IMR-90 (cell line): ENCODE results near the gene INIP. TPM values are rescaled to one million over a fixed set of nuclear protein-coding genes. Genes with fewer than 3 reads are reported as not detected.
A peak's percentile ranks its signal among the peaks of the same experiment; 100 is the strongest.

ENCODE experiments used
- ATAC-seq: fragments of 200-7000 bp; cut with Tn5 transposase; 2 replicates; pipeline ENCODE4 v1.9.1; 2020; ENCODE audit warnings: low read depth, mild to moderate bottlenecking, moderate library complexity
- BruUV-seq: library from RNA; stranded (reverse); fragments of 400-500 nt; replicated peaks from 2 replicates; lab custom pipeline; 2021; lab: Mats Ljungman, UMichigan
- CTCF ChIA-PET: fragments of 300-600 bp; formaldehyde crosslinking; extraction: SDS; loops from one replicate; lab custom pipeline; 2021; ENCODE audit warnings: antibody characterized with exemption; lab: Yijun Ruan, JAX
- POLR2A ChIA-PET: fragments of 300-600 bp; sonication (Branson Sonifier 250); formaldehyde crosslinking; loops from one replicate; lab custom pipeline; 2022; ENCODE audit warnings: antibody characterized with exemption; ENCODE audit not compliant: unreplicated experiment; lab: Charles Lee
- DNase-seq: peaks from one replicate; pipeline ENCODE4 v3.0.0; 2013
- H2AFZ ChIP-seq: replicated peaks from 2 replicates; pipeline ENCODE3; 2013; ENCODE audit warnings: low read length, mild to moderate bottlenecking; ENCODE audit not compliant: poor library complexity
- H2AK5ac ChIP-seq: 2 replicates; pipeline ENCODE4 v1.6.1; 2013; ENCODE audit warnings: low read depth, low read length, inconsistent platforms
- H2AK9ac ChIP-seq: replicated peaks from 2 replicates; pipeline ENCODE3; 2013; ENCODE audit warnings: mild to moderate bottlenecking, low read depth, low read length, moderate library complexity; ENCODE audit not compliant: poor library complexity
- H2BK120ac ChIP-seq: 2 replicates; pipeline ENCODE4 v1.6.1; 2013; ENCODE audit warnings: low read depth, low read length, inconsistent platforms
- H2BK15ac ChIP-seq: 3 replicates; pipeline ENCODE4 v1.6.1; 2013; ENCODE audit warnings: low read depth, low read length, inconsistent platforms
- H2BK20ac ChIP-seq: 2 replicates; pipeline ENCODE4 v1.6.1; 2013; ENCODE audit warnings: low read depth, mild to moderate bottlenecking, inconsistent platforms, low read length, moderate library complexity
- H2BK5ac ChIP-seq: 2 replicates; pipeline ENCODE4 v1.6.1; 2013; ENCODE audit warnings: mild to moderate bottlenecking, low read depth, low read length, inconsistent platforms; ENCODE audit not compliant: poor library complexity, severe bottlenecking
- H3K14ac ChIP-seq: replicated peaks from 2 replicates; pipeline ENCODE4 v1.6.1; 2013; ENCODE audit warnings: low read depth, low read length, inconsistent platforms
- H3K18ac ChIP-seq: 2 replicates; pipeline ENCODE4 v1.6.1; 2013; ENCODE audit warnings: low read depth, low read length, control low read depth
- H3K23ac ChIP-seq: 2 replicates; pipeline ENCODE4 v1.6.1; 2013; ENCODE audit warnings: low read depth, low read length, inconsistent platforms
- H3K27ac ChIP-seq: 2 replicates; pipeline ENCODE4 v1.5.1; 2013; ENCODE audit warnings: mild to moderate bottlenecking, control low read depth, low read length; ENCODE audit not compliant: insufficient read depth
- H3K27me3 ChIP-seq: 2 replicates; pipeline ENCODE4 v1.6.1; 2013; ENCODE audit warnings: low read length; ENCODE audit not compliant: control insufficient read depth, insufficient read depth
- H3K36me3 ChIP-seq: 2 replicates; pipeline ENCODE4 v1.6.1; 2013; ENCODE audit warnings: low read length, mixed read lengths; ENCODE audit not compliant: control insufficient read depth, insufficient read depth
- H3K4ac ChIP-seq: 2 replicates; pipeline ENCODE4 v1.6.1; 2013; ENCODE audit warnings: low read depth, low read length, inconsistent platforms
- H3K4me1 ChIP-seq: 2 replicates; pipeline ENCODE4 v1.6.1; 2013; ENCODE audit warnings: low read length, mixed read lengths; ENCODE audit not compliant: control insufficient read depth, insufficient read depth
- H3K4me2 ChIP-seq: 2 replicates; pipeline ENCODE4 v1.6.1; 2013; ENCODE audit warnings: low read depth, mild to moderate bottlenecking, control low read depth, low read length, moderate library complexity
- H3K4me3 ChIP-seq: 2 replicates; pipeline ENCODE4 v1.5.1; 2013; ENCODE audit warnings: low read depth, mild to moderate bottlenecking, control low read depth, low read length, moderate library complexity; ENCODE audit not compliant: insufficient read depth
- H3K56ac ChIP-seq: 2 replicates; pipeline ENCODE4 v1.6.1; 2013; ENCODE audit warnings: low read length, inconsistent platforms; ENCODE audit not compliant: insufficient read depth; ENCODE audit errors: extremely low read depth
- H3K79me1 ChIP-seq, 2 experiments: 2 replicates each; pipeline ENCODE4 v1.6.1; 2013; ENCODE audit warnings: low read length in 2 of 2, inconsistent platforms in 1 of 2, low read depth in 1 of 2
- H3K9ac ChIP-seq: 2 replicates; pipeline ENCODE4 v1.6.1; 2013; ENCODE audit warnings: low read depth, low read length, control low read depth
- H3K9me1 ChIP-seq: 2 replicates; pipeline ENCODE4 v1.6.1; 2013; ENCODE audit warnings: low read length, inconsistent platforms; ENCODE audit not compliant: insufficient read depth
- H3K9me3 ChIP-seq: 2 replicates; pipeline ENCODE4 v1.6.1; 2013; ENCODE audit warnings: low read length; ENCODE audit not compliant: control insufficient read depth, insufficient read depth
- H4K20me1 ChIP-seq: 2 replicates; pipeline ENCODE4 v1.6.1; 2013; ENCODE audit warnings: low read length, inconsistent platforms; ENCODE audit not compliant: insufficient read depth
- H4K5ac ChIP-seq: 2 replicates; pipeline ENCODE4 v1.6.1; 2013; ENCODE audit warnings: mild to moderate bottlenecking, low read depth, low read length, control low read depth
- H4K8ac ChIP-seq, 2 experiments: 2 replicates each; pipeline ENCODE4 v1.6.1; 2013; ENCODE audit warnings: low read depth in 2 of 2, low read length in 2 of 2, control low read depth in 1 of 2, inconsistent platforms in 1 of 2
- H4K91ac ChIP-seq: 2 replicates; pipeline ENCODE4 v1.6.1; 2013; ENCODE audit warnings: low read depth, low read length, inconsistent platforms; ENCODE audit not compliant: insufficient read depth
- CEBPB ChIP-seq: IDR thresholded peaks from 2 replicates; pipeline ENCODE4 v1.6.1; 2012; ENCODE audit warnings: low read depth, low read length, improper control_type of control experiment
- CHD1 ChIP-seq: IDR thresholded peaks from 2 replicates; pipeline ENCODE4 v1.6.1; 2012; ENCODE audit warnings: low read depth, low read length, improper control_type of control experiment
- ELK1 ChIP-seq: fragments of 150-350 bp; IDR thresholded peaks from 2 replicates; pipeline ENCODE4 v1.6.1; 2016; ENCODE audit warnings: low read depth, mild to moderate bottlenecking, low read length, moderate library complexity, borderline replicate concordance
- FOS ChIP-seq: fragments of 150-350 bp; IDR thresholded peaks from 2 replicates; pipeline ENCODE4 v1.6.1; 2016; ENCODE audit warnings: low read depth, low read length
- MAFK ChIP-seq: IDR thresholded peaks from 2 replicates; pipeline ENCODE4 v1.6.1; 2012; ENCODE audit warnings: low read depth, low read length, improper control_type of control experiment
- MAZ ChIP-seq: IDR thresholded peaks from 2 replicates; pipeline ENCODE4 v1.6.1; 2012; ENCODE audit warnings: low read depth, mild to moderate bottlenecking, low read length, improper control_type of control experiment, moderate library complexity, borderline replicate concordance
- NFE2L2 ChIP-seq: fragments of 150-350 bp; IDR thresholded peaks from 2 replicates; pipeline ENCODE4 v1.6.1; 2016; ENCODE audit warnings: low read depth, mild to moderate bottlenecking, low read length
- POLR2A ChIP-seq: IDR thresholded peaks from 2 replicates; pipeline ENCODE4 v1.6.1; 2012; ENCODE audit warnings: mild to moderate bottlenecking, low read depth, low read length
- RAD21 ChIP-seq: IDR thresholded peaks from 2 replicates; pipeline ENCODE4 v1.6.1; 2012; ENCODE audit warnings: low read length, improper control_type of control experiment
- RFX5 ChIP-seq: IDR thresholded peaks from 2 replicates; pipeline ENCODE4 v1.8.0; 2012; ENCODE audit warnings: low read depth, mild to moderate bottlenecking, low read length, moderate library complexity
- SMC3 ChIP-seq: fragments of 150-350 bp; IDR thresholded peaks from 2 replicates; pipeline ENCODE4 v1.6.1; 2016; ENCODE audit warnings: low read depth, mild to moderate bottlenecking, antibody characterized with exemption, low read length, moderate library complexity
- WGBS, 2 experiments: methylation state at CpG; one replicate each; pipeline versions ENCODE4 v1.1.5 to v1.1.7; 2013; ENCODE audit warnings: missing lambda C conversion rate in 2 of 2; ENCODE audit not compliant: insufficient read length in 1 of 2; ENCODE audit errors: extremely low coverage in 2 of 2; 5-methylcytosine and 5-hydroxymethylcytosine counted together
- dilution Hi-C: fragments of 300-500 bp; cut with HindIII; formaldehyde crosslinking; loops from one replicate; pipeline ENCODE4 v1.14.3; 2018; ENCODE audit warnings: low sequenced_read_pairs; ENCODE audit not compliant: unreplicated experiment
- in situ Hi-C: fragments of 300-500 bp; cut with MboI; formaldehyde crosslinking; loops from 3 replicates; pipeline ENCODE4 v1.14.3; 2019; ENCODE audit warnings: low sequenced_read_pairs, inconsistent platforms, mixed read lengths
- intact Hi-C: fragments of 100-400 bp; cut with micrococcal nuclease; formaldehyde crosslinking; loops from 2 replicates; pipeline ENCODE4 v1.10.0; 2022
- polyA plus RNA-seq, 3 experiments: library from polyadenylated mRNA; depleted of rRNA; stranded (reverse); fragments of >200 nt; gene quantifications; 2 replicates each; pipeline ENCODE4 v1.2.3, GENCODE V29; 2012; ENCODE audit warnings: low replicate concordance in 1 of 3
- total RNA-seq: library from RNA; depleted of rRNA; stranded (reverse); fragments of >200 nt; gene quantifications from 2 replicates; pipeline ENCODE4 v1.2.3, GENCODE V29; 2012
- TF ChIP-seq, protein P1 (sequence below): conservative IDR thresholded peaks from 2 replicates; pipeline ENCODE4 v1.5.1; 2012; ENCODE audit warnings: mild to moderate bottlenecking, low read depth, low read length, improper control_type of control experiment
- TF ChIP-seq, protein P2 (sequence below): fragments of 150-350 bp; IDR thresholded peaks from 2 replicates; pipeline ENCODE4 v1.6.1; 2017; ENCODE audit warnings: mild to moderate bottlenecking, antibody characterized with exemption, low read length, low read depth

INIP gene
- total and polyA plus RNA-seq, 2 of the 4 experiments (the other 2 are of a cell fraction), result 11.1 to 15.4 TPM

DNA sequence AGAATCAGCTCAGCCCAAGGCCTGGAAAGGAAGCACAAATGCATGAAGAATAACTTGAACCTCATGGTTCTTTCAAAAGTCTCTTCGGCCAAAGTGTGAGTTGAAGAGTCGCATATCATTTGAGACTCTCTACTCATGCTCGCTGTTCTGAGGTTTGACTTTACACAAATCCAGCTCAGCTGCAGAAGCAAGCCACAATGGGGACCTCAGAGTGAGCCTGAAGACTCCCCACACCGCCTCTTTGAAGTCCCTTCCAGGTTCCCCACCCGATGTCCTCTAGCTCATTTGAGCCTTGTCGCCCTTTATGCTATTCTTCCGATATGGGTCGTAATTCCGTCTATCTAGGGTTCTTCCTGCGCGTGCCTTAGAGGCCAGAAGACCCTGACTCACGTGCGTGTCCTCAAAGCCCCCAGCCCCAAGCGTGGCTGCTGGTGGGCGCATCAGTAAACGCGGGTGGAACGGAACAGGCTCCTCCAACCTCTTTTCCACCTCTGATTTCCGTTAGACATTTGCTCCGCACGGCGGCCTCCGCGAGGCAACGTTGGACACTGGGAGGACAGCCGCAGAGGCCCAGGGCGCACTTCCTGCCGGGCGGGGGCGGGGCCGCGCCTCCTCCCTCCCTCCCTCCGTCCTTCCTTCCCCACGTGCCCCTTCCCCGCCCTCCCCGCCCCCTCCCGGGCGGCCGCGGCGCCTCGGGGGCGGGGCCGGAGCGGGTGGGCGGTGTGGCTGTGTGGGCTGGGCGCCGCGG lies 32.3 kb upstream of the INIP start, which contains the start of gene SNX30 (continued):
- TF ChIP-seq MAZ (peak; percentile 97), CEBPB (no peak)

GRCh38 chr9:112747094-112747493 lies 29.2 kb upstream of the INIP start:
- H2BK120ac ChIP-seq, result no peak overlapping the region
- no peak overlapping the region for H2BK15ac ChIP-seq
- H2AK5ac ChIP-seq, result no peak overlapping the region
- H2BK5ac ChIP-seq, result no peak overlapping the region
- DNase-seq (no peak), ATAC-seq (no peak)
- H3K14ac ChIP-seq, result no peak overlapping the region
- dilution Hi-C loops (no loop called here), intact Hi-C loops (no loop called here), in situ Hi-C loops (no loop called here)
- H3K4me3 ChIP-seq, result no peak overlapping the region
- no peak overlapping the region for H2AFZ ChIP-seq
- H4K8ac ChIP-seq, result no peak overlapping the region
- no peak overlapping the region for H3K27ac ChIP-seq
- no peak overlapping the region for H3K4me2 ChIP-seq
- H3K9me3 ChIP-seq, result no peaks in the 10 kb centered on the region
- H3K56ac ChIP-seq, result no peak overlapping the region
- H3K18ac ChIP-seq, result no peak overlapping the region
- H4K5ac ChIP-seq, result no peak overlapping the region
- no peak overlapping the region for H2BK20ac ChIP-seq
- ChIA-PET CTCF (no interaction called here), POLR2A (interaction anchor here (0.6 kb wide), 1 partner anchor 260 kb away, joined by 4 read pairs; the partner anchor contains the start of gene KIAA1958)
- H3K9me1 ChIP-seq, result peaks cover 7% of the 10 kb centered on the region
- no peak overlapping the region for H4K91ac ChIP-seq
- WGBS, 2 experiments, result 67% methylated on average over 3 of the region's 7 CpGs; no CpG with 5 or more reads in 1 of the 2 experiments
- TF ChIP-seq CEBPB (no peak), RAD21 (no peak), FOS (no peak), SMC3 (no peak), MAFK (no peak), ELK1 (no peak), RFX5 (no peak), NFE2L2 (no peak), CHD1 (no peak), POLR2A (no peak)
- TF ChIP-seq, protein P1, sequence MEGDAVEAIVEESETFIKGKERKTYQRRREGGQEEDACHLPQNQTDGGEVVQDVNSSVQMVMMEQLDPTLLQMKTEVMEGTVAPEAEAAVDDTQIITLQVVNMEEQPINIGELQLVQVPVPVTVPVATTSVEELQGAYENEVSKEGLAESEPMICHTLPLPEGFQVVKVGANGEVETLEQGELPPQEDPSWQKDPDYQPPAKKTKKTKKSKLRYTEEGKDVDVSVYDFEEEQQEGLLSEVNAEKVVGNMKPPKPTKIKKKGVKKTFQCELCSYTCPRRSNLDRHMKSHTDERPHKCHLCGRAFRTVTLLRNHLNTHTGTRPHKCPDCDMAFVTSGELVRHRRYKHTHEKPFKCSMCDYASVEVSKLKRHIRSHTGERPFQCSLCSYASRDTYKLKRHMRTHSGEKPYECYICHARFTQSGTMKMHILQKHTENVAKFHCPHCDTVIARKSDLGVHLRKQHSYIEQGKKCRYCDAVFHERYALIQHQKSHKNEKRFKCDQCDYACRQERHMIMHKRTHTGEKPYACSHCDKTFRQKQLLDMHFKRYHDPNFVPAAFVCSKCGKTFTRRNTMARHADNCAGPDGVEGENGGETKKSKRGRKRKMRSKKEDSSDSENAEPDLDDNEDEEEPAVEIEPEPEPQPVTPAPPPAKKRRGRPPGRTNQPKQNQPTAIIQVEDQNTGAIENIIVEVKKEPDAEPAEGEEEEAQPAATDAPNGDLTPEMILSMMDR, result no peak
- TF ChIP-seq, protein P2, sequence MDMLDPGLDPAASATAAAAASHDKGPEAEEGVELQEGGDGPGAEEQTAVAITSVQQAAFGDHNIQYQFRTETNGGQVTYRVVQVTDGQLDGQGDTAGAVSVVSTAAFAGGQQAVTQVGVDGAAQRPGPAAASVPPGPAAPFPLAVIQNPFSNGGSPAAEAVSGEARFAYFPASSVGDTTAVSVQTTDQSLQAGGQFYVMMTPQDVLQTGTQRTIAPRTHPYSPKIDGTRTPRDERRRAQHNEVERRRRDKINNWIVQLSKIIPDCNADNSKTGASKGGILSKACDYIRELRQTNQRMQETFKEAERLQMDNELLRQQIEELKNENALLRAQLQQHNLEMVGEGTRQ, result no peak
- H3K23ac ChIP-seq, result no peak overlapping the region
- no peak overlapping the region for H3K9ac ChIP-seq
- H3K79me1 ChIP-seq, result peaks cover 3 to 20% of the 10 kb centered on the region in 2 experiments; a peak in 3 of 4 replicates
- no TSS peak for BruUV-seq
- H3K27me3 ChIP-seq, result no peaks in the 10 kb centered on the region
- H3K4me1 ChIP-seq, result peaks cover 4% of the 10 kb centered on the region; the same call in 1 of the 2 replicates
- H4K20me1 ChIP-seq, result peaks cover 6% of the 10 kb centered on the region; the same call in 1 of the 2 replicates
- no peaks in the 10 kb centered on the region for H3K36me3 ChIP-seq
- H3K4ac ChIP-seq, result no peak overlapping the region
- H2AK9ac ChIP-seq, result no peak overlapping the region
